Activated CD8-positive, alpha-beta T cell treated with anti-CD3 and anti-CD28 coated beads, Interleukin-2, amount 10 ng/mL, durations not matched to agents 7 days and 5 days (primary cell): Measurements from ENCODE around the gene GSG1L. TPM values are rescaled to one million over a fixed set of nuclear protein-coding genes. Genes with fewer than 3 reads are reported as not detected.

Experiments
- ATAC-seq: fragments of 150-1000 bp; cut with Tn5 transposase; one replicate; pipeline ENCODE4 v1.10.0; 2021; ENCODE audit warnings: moderate library complexity
- CTCF ChIA-PET: fragments of 350-600 bp; sonication (Branson Sonifier 250); formaldehyde crosslinking; loops from one replicate; lab custom pipeline; 2021; ENCODE audit warnings: antibody characterized with exemption; lab: Charles Lee
- POLR2A ChIA-PET: fragments of 350-600 bp; sonication (Branson Sonifier 250); formaldehyde crosslinking; loops from one replicate; lab custom pipeline; 2021; ENCODE audit warnings: antibody characterized with exemption; lab: Charles Lee
- DNase-seq: peaks from one replicate; pipeline ENCODE4 v3.0.0-alpha.2; 2020
- H3K27ac Mint-ChIP-seq: one replicate; pipeline ENCODE4 v1.8.0; 2021; ENCODE audit warnings: mild to moderate bottlenecking, mixed read lengths
- H3K27me3 Mint-ChIP-seq: one replicate; pipeline ENCODE4 v1.8.0; 2021; ENCODE audit warnings: low read depth, mixed read lengths
- H3K36me3 Mint-ChIP-seq: one replicate; pipeline ENCODE4 v1.8.0; 2021; ENCODE audit warnings: low read depth, mixed read lengths
- H3K4me1 Mint-ChIP-seq: one replicate; pipeline ENCODE4 v1.8.0; 2021; ENCODE audit warnings: low read depth, mixed read lengths
- H3K4me3 Mint-ChIP-seq: one replicate; pipeline ENCODE4 v1.8.0; 2021; ENCODE audit warnings: mild to moderate bottlenecking, mixed read lengths
- H3K9me3 Mint-ChIP-seq: one replicate; pipeline ENCODE4 v1.8.0; 2022; ENCODE audit warnings: mixed read lengths; ENCODE audit not compliant: insufficient read depth
- total RNA-seq, 2 experiments: library from RNA; stranded (reverse); gene quantifications; one replicate each; pipeline ENCODE4 v1.2.3, GENCODE V29; 2021

GSG1L gene
- total RNA-seq, 2 experiments from 2014 or later: 0.08 to 0.39 TPM

GRCh38 chr16:27774779-27775178, 288.7 kb downstream of the GSG1L start:
- ChIA-PET CTCF (no interaction called here), POLR2A (no interaction called here)
- DNase-seq: no peak
- no peak for ATAC-seq
- no peak overlapping the region for H3K27ac Mint-ChIP-seq
- no peaks in the 10 kb centered on the region for H3K9me3 Mint-ChIP-seq
- no peaks in the 10 kb centered on the region for H3K27me3 Mint-ChIP-seq
- no peak overlapping the region for H3K4me3 Mint-ChIP-seq
- no peaks in the 10 kb centered on the region for H3K36me3 Mint-ChIP-seq
- no peaks in the 10 kb centered on the region for H3K4me1 Mint-ChIP-seq

GRCh38 chr16:27773344-27773743, 290.2 kb downstream of the GSG1L start:
- H3K4me3 Mint-ChIP-seq: no peak overlapping the region
- DNase-seq (no peak), ATAC-seq (no peak)
- no peaks in the 10 kb centered on the region for H3K27me3 Mint-ChIP-seq
- no peaks in the 10 kb centered on the region for H3K36me3 Mint-ChIP-seq
- H3K27ac Mint-ChIP-seq: no peak overlapping the region
- H3K9me3 Mint-ChIP-seq: no peaks in the 10 kb centered on the region
- POLR2A ChIA-PET: no interaction called here
- no peaks in the 10 kb centered on the region for H3K4me1 Mint-ChIP-seq
- CTCF ChIA-PET: no interaction called here

GRCh38 chr16:27772093-27772825, 291.3 kb downstream of the GSG1L start:
- no peak overlapping the region for H3K27ac Mint-ChIP-seq
- no peak for DNase-seq
- no peak overlapping the region for H3K4me3 Mint-ChIP-seq
- H3K27me3 Mint-ChIP-seq: no peaks in the 10 kb centered on the region
- no peaks in the 10 kb centered on the region for H3K4me1 Mint-ChIP-seq
- no peaks in the 10 kb centered on the region for H3K9me3 Mint-ChIP-seq
- ATAC-seq: no peak
- POLR2A ChIA-PET: no interaction called here
- CTCF ChIA-PET: no interaction called here
- no peaks in the 10 kb centered on the region for H3K36me3 Mint-ChIP-seq

- H3K27me3 Mint-ChIP-seq: no peaks in the 10 kb centered on the region
- DNase-seq (no peak), ATAC-seq (no peak)
- H3K27ac Mint-ChIP-seq: no peak overlapping the region
- H3K36me3 Mint-ChIP-seq: no peaks in the 10 kb centered on the region
- ChIA-PET CTCF (no interaction called here), POLR2A (no interaction called here)
- no peaks in the 10 kb centered on the region for H3K9me3 Mint-ChIP-seq
- H3K4me1 Mint-ChIP-seq: no peaks in the 10 kb centered on the region
- no peak overlapping the region for H3K4me3 Mint-ChIP-seq
Observed at GRCh38 chr16:27771201-27771910, 292.2 kb downstream of the GSG1L start.

GRCh38 chr16:27770271-27771196, 293.0 kb downstream of the GSG1L start:
- H3K4me1 Mint-ChIP-seq: no peaks in the 10 kb centered on the region
- no peak for ATAC-seq
- no peaks in the 10 kb centered on the region for H3K9me3 Mint-ChIP-seq
- H3K36me3 Mint-ChIP-seq: no peaks in the 10 kb centered on the region
- H3K4me3 Mint-ChIP-seq: no peak overlapping the region
- H3K27ac Mint-ChIP-seq: no peak overlapping the region
- no peaks in the 10 kb centered on the region for H3K27me3 Mint-ChIP-seq
- POLR2A ChIA-PET: no interaction called here
- CTCF ChIA-PET: no interaction called here
- no peak for DNase-seq

GRCh38 chr16:27769561-27770255, 293.8 kb downstream of the GSG1L start:
- Mint-ChIP-seq H3K9me3 (no peaks in the 10 kb centered on the region), H3K36me3 (no peaks in the 10 kb centered on the region), H3K4me3 (no peak overlapping the region), H3K4me1 (no peaks in the 10 kb centered on the region), H3K27ac (no peak overlapping the region), H3K27me3 (no peaks in the 10 kb centered on the region)
- ATAC-seq (no peak), DNase-seq (no peak)
- ChIA-PET POLR2A (no interaction called here), CTCF (no interaction called here)

GRCh38 chr16:27768651-27769272, 294.8 kb downstream of the GSG1L start:
- ChIA-PET POLR2A (no interaction called here), CTCF (no interaction called here)
- H3K9me3 Mint-ChIP-seq: no peaks in the 10 kb centered on the region
- H3K36me3 Mint-ChIP-seq: peaks cover under 1% of the 10 kb centered on the region
- H3K27ac Mint-ChIP-seq: no peak overlapping the region
- H3K27me3 Mint-ChIP-seq: no peaks in the 10 kb centered on the region
- ATAC-seq (no peak), DNase-seq (no peak)
- no peaks in the 10 kb centered on the region for H3K4me1 Mint-ChIP-seq
- H3K4me3 Mint-ChIP-seq: no peak overlapping the region

GRCh38 chr16:27767971-27768591, 295.4 kb downstream of the GSG1L start:
- no peak for DNase-seq
- Mint-ChIP-seq H3K27ac (no peak overlapping the region), H3K27me3 (no peaks in the 10 kb centered on the region), H3K4me1 (no peaks in the 10 kb centered on the region), H3K9me3 (no peaks in the 10 kb centered on the region), H3K36me3 (peaks cover 2% of the 10 kb centered on the region), H3K4me3 (no peak overlapping the region)
- CTCF ChIA-PET: no interaction called here
- POLR2A ChIA-PET: no interaction called here
- ATAC-seq: no peak

- no peaks in the 10 kb centered on the region for H3K9me3 Mint-ChIP-seq
- no peaks in the 10 kb centered on the region for H3K27me3 Mint-ChIP-seq
- peaks cover 2% of the 10 kb centered on the region for H3K36me3 Mint-ChIP-seq
- ChIA-PET POLR2A (no interaction called here), CTCF (no interaction called here)
- ATAC-seq (no peak), DNase-seq (no peak)
- H3K27ac Mint-ChIP-seq: no peak overlapping the region
- no peak overlapping the region for H3K4me3 Mint-ChIP-seq
- no peaks in the 10 kb centered on the region for H3K4me1 Mint-ChIP-seq
Observed at GRCh38 chr16:27767081-27767480, 296.4 kb downstream of the GSG1L start.

- DNase-seq: no peak
- no peak for ATAC-seq
- H3K27ac Mint-ChIP-seq: no peak overlapping the region
- CTCF ChIA-PET: no interaction called here
- no peaks in the 10 kb centered on the region for H3K4me1 Mint-ChIP-seq
- no peak overlapping the region for H3K4me3 Mint-ChIP-seq
- POLR2A ChIA-PET: no interaction called here
- no peaks in the 10 kb centered on the region for H3K27me3 Mint-ChIP-seq
- H3K36me3 Mint-ChIP-seq: peaks cover 2% of the 10 kb centered on the region
- no peaks in the 10 kb centered on the region for H3K9me3 Mint-ChIP-seq
Observed at GRCh38 chr16:27766236-27766925, 297.1 kb downstream of the GSG1L start.
